Hepatocyte (in vitro differentiated cells): Measurements from ENCODE around the gene NYNRIN.

Experiments
- EZH2 ChIP-seq: fragments of 200-600 bp; sonication (generic); IDR thresholded peaks from 2 replicates; pipeline ENCODE4 v1.6.1; 2016; ENCODE audit warnings: antibody characterized with exemption, mild to moderate bottlenecking, borderline replicate concordance
- TF ChIP-seq, protein P1 (sequence below): fragments of 200-600 bp; sonication (generic); IDR thresholded peaks from 2 replicates; pipeline ENCODE4 v1.5.1; 2016; ENCODE audit warnings: antibody characterized with exemption, mild to moderate bottlenecking; ENCODE audit not compliant: poor library complexity

DNA sequence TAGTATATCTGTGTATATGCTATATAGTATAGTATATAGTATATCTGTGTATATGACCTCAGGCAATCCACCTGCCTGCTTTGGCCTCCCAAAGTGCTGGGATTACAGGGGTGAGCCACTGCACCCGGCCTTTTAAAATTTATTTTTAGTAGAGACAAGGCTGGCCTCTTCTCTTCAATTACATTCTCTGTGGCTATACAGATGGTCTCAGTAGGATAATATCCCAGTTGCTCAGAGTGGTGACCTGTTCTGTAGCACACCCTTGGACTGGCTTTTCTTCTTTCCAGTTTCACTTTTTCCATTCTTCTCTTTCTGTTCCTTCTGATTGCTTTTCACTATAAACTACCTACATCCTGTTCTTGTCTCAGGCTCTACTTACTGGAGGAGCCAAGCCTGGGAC lies 34.0 kb upstream of the NYNRIN start:
- TF ChIP-seq, protein P1, sequence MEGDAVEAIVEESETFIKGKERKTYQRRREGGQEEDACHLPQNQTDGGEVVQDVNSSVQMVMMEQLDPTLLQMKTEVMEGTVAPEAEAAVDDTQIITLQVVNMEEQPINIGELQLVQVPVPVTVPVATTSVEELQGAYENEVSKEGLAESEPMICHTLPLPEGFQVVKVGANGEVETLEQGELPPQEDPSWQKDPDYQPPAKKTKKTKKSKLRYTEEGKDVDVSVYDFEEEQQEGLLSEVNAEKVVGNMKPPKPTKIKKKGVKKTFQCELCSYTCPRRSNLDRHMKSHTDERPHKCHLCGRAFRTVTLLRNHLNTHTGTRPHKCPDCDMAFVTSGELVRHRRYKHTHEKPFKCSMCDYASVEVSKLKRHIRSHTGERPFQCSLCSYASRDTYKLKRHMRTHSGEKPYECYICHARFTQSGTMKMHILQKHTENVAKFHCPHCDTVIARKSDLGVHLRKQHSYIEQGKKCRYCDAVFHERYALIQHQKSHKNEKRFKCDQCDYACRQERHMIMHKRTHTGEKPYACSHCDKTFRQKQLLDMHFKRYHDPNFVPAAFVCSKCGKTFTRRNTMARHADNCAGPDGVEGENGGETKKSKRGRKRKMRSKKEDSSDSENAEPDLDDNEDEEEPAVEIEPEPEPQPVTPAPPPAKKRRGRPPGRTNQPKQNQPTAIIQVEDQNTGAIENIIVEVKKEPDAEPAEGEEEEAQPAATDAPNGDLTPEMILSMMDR: no peak
- TF ChIP-seq EZH2: no peak
